Upper lobe of left lung (tissue), 4 donors: Measurements from ENCODE around the gene PLEKHG4B.

Source experiments
- CTCF ChIP-seq, 6 experiments: fragments of 450-650 bp in 4 of 6; fragments of 200-600 bp in 2 of 6; sonication (generic) in 2 of 6; IDR thresholded peaks; one replicate each; pipeline ENCODE4 v1.5.1; 2016 to 2019; ENCODE audit warnings: antibody characterized with exemption in 6 of 6
- EP300 ChIP-seq, 4 donors: sonication (generic); formaldehyde crosslinking; IDR thresholded peaks; one replicate each; pipeline ENCODE4 v1.5.1; 2017; ENCODE audit warnings: antibody characterized with exemption in 4 of 4, control low read depth in 2 of 4
- POLR2A ChIP-seq, 4 donors: fragments of 450-650 bp; IDR thresholded peaks; one replicate each; pipeline ENCODE4 v1.5.1; 2016 to 2017; ENCODE audit warnings: antibody characterized with exemption in 4 of 4, mild to moderate bottlenecking in 2 of 4

GRCh38 chr5:94113-94892 lies 2.3 kb downstream of the PLEKHG4B start:
- TF ChIP-seq CTCF (IDR thresholded peaks at IDR 0.05), result no peak
- no peak for TF ChIP-seq POLR2A (IDR thresholded peaks at IDR 0.05)
- no peak for TF ChIP-seq EP300 (IDR thresholded peaks at IDR 0.05)
